ENCODE measurements around the gene LMOD1.

DNA sequence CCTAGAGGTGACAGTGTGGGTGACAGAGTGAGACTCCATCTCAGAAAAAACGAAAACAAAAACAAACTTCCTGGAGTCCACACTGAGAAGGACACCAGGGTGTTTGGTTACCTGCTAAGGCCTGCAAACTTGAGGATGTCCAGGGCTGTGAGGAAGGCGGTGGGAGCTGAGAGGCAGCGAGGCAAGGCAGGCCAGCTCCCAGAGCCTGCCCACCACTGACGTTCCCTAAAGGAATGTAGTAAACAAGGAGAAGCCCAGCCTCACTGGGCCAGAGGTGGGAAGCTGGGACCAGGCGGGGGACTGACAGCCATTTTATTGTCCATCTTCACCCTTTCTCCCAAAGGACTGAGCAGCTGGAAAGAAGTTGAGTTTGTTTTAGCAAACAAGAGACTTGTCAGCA, 33.5 kb downstream of the LMOD1 start:
- TF ChIP-seq, protein P1, sequence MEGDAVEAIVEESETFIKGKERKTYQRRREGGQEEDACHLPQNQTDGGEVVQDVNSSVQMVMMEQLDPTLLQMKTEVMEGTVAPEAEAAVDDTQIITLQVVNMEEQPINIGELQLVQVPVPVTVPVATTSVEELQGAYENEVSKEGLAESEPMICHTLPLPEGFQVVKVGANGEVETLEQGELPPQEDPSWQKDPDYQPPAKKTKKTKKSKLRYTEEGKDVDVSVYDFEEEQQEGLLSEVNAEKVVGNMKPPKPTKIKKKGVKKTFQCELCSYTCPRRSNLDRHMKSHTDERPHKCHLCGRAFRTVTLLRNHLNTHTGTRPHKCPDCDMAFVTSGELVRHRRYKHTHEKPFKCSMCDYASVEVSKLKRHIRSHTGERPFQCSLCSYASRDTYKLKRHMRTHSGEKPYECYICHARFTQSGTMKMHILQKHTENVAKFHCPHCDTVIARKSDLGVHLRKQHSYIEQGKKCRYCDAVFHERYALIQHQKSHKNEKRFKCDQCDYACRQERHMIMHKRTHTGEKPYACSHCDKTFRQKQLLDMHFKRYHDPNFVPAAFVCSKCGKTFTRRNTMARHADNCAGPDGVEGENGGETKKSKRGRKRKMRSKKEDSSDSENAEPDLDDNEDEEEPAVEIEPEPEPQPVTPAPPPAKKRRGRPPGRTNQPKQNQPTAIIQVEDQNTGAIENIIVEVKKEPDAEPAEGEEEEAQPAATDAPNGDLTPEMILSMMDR (conservative IDR thresholded peaks at IDR 0.05; ENCODE audit: low read depth, low read length): no peak
- no peak for TF ChIP-seq EZH2 (IDR thresholded peaks at IDR 0.05; ENCODE audit: borderline replicate concordance, low read depth, low read length, poor library complexity, severe bottlenecking)
